GM19452 (cell line): ENCODE results near the gene ZNF829.

Experiments used
- ATAC-seq: cut with Tn5 transposase; IDR thresholded peaks from one replicate; pipeline ENCODE4 v1.9.1; 2021; ENCODE audit not compliant: unreplicated experiment

ZNF829 gene

DNA sequence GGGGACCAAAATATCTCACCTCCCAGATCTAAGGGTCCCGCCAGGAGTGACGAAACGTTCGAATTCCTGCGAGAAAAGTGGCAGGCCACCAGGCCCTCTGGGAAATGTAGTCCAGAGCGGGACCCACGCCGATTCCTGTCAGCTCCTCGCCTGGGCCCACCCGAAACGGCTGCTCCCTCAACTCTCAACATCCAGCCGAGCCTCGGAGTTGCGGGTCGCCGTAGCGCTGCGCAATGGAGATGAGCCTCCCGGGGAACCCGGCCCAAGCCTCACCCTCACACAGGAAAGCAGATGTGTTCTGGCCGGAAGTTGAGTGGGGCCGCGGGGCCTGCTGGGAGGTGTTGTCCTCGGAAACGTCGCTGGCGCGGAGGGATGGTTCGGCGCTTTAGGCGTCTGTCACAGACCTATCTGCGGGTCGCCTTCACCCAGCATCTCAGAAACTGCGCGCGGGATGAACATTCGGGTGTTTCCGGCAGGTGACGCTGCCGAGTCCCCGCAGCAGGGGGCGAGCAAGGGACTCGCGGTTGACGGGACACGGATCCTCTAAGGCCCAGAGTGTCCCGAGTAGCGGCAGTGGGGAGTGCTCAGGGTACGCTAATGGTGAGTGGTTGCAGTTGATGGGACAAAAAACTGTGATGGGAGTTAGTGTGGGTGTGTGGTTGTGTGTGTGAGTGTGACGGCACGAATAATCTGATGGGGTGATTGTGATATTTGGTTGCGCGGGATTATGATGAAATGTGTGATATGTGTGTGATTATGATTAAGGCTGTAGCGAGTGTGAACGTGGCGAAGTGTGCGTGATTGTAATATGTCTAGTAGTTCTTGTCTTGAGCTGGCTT, at the start of gene ZNF829, which contains the start of gene ZNF568:
TSS of gene ZNF829 (minus strand) at position 300 of the 839 bp plus-strand sequence. CDS start 1,124 bp downstream, outside the sequence.
TSS of gene ZNF568 (plus strand) at position 341 of the 839 bp plus-strand sequence. CDS start 6,439 bp downstream, outside the sequence.
- ATAC-seq, result peak; percentile 95

DNA sequence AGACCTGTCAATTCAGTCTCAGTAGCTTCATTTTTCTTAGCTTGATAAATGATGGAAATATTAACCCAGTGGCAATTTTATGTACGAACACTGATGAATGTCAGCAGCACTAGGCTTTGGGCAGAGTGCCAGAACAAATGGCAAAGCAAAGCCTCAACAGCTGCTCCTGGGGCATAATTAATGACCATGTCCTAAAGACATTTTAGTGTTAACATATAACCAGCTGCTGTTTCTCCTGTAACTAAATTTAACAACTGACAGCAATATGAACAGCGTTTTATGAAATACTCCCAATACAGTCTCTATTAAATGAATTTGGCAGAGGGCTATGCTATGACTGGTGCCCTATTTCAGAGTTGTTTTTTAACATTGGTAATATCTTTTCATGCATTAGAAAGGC, 47.2 kb upstream of the ZNF829 start:
- no peak for ATAC-seq

DNA sequence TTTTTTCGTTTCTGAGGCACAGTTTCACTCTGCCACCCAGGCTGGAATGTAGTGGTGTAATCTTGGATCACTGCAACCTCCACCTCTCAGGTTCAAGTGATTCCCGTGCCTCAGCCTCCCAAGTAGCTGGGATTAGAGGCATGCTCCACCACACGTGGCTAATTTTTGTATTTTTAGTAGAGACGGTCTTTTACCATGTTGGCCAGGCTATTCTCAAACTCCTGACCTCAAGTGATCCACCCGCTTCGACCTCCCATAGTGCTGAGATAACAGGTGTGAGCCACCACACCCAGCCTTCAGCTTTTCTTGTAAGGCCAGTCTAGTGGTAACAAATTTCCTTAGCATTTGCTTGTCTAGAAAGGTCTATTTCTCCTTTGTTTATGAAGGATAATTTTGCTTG, 46.3 kb upstream of the ZNF829 start:
- ATAC-seq, result no peak

DNA sequence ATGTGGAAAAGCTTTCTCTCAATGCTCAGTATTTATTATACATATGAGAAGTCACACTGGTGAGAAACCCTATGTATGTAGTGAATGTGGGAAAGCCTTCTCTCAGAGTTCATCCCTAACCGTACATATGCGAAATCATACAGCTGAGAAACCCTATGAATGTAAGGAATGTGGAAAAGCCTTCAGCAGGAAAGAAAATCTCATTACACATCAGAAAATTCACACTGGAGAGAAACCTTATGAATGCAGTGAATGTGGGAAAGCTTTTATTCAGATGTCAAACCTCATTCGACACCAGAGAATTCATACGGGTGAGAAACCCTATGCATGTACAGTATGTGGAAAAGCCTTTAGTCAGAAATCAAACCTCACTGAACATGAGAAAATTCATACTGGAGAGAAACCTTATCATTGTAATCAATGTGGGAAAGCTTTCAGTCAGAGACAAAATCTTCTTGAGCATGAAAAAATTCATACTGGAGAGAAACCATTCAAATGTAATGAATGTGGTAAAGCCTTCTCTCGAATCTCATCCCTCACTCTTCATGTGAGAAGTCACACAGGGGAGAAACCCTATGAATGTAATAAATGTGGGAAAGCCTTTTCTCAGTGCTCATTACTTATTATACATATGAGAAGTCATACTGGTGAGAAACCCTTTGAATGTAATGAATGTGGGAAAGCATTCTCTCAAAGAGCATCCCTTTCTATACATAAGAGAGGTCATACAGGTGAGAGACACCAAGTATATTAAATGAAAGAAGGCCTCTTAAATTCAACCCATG, 34.4 kb upstream of the ZNF829 start:
- no peak for ATAC-seq

DNA sequence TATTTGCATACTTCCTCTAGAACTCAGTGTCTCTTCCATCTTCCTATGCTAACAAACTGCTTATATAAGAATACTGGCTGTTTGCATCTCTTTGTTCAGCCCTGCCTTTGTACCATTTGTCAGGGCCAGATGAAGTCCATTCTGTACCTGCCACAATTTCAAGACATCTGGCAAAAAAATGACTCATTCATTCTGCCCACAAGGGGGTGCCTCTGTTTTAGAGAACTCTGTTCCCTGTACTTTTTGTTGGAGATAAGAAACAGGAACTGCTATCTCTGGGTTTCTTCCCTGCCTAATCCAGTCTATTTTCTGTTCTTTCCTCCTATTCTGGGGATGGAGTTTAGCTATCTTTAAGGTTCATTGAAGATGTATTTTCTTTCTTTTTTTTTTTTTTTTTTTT, 23.1 kb upstream of the ZNF829 start:
- no peak for ATAC-seq

DNA sequence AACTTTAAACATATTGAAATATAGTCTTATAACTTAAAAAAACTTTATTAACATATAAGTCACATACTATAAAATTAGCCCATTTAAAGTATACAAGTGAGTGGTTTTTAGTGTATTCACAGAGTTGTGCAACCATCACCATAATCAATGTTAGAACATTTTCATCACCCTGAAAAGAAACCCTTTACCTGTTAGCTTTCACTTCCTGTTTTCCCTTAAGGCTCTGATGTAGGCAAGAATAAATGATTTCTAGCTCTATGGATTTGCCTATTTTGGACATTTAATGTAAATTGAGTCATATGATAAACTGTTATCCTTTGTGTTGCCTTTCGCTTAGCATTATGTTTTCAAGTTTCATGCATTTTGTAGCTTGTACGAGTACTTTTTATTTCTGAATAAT, 15.6 kb upstream of the ZNF829 start:
- ATAC-seq, result no peak

DNA sequence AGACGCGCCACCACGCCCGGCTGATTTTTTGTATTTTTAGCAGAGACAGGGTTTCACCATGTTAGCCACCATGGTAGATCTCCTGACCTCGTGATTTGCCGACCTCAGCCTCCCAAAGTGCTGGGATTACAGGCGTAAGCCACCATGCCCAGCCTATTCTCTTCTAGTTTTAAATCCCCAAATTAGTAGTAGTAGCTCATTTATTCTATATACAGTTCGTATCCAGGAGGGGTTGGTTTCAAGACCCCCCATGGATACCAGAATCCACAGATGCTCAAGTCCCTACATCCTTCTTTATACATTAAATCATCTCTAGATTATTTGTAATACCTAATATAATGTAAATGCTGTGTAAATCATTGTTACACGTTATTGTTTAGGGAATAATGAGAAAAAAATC, 2.0 kb upstream of the ZNF829 start:
- ATAC-seq, result no peak

DNA sequence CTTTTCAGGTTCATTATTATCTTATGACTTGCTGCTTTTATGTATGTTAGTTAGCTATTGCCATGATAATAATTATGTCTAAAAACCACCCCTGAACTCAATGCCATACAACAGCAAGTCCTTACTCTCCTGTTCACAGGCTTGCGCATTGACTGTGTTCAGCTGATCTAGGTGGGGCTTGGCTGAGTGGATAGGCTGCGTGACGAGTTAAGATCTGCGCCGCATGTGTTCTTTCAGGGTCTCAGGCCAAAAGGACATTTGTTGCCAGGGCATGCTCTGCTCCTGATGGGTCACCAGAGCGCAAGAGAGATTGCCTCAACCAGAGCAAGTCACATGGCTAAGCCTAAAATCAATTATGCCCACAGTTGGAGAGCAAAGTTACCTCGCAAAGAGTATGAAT, 900 bp upstream of the ZNF829 start:
- no peak for ATAC-seq

DNA sequence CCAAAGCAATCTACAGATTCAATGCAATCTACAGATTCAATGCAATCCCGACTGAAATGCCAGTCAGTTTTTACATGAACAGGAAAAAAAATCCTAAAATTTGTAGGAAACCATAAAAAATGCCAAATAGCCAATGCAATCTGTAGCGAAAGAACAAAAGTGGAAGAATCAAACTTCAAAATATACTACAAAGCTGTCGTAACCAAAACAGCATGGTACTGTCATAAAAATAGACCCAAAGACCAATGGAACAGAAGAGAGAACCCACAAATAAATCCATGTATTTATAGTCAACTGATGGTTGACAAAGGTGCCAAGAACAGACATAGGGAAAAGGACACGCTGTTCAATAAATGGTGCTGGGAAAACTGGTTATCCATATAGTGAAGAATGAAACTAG, 17.7 kb downstream of the ZNF829 start:
- ATAC-seq, result no peak

DNA sequence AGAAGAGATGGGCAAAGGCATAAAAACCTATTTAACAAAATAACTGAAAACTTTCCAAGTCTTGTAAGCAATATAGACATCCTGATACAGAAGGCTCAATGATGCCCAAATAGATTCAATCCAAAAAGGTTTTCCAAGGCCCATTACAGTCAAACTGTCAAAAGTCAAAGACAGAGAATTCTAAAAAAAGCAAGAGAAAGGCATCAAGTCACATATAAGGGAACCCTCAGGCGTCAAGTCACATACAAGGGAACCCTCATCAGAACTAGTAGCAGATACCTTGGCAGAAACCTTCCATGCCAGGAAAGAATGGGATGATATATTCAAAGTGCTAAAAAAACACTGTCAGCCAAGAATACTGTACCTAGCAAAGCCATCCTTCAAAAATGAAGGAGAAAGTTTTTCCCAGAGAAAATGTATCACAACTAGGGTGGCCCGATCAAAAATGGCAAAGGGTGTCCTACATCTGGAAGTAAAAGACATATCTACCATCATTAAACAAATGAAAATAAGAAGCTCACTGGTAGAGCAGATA, 21.2 kb downstream of the ZNF829 start:
- ATAC-seq, result no peak

DNA sequence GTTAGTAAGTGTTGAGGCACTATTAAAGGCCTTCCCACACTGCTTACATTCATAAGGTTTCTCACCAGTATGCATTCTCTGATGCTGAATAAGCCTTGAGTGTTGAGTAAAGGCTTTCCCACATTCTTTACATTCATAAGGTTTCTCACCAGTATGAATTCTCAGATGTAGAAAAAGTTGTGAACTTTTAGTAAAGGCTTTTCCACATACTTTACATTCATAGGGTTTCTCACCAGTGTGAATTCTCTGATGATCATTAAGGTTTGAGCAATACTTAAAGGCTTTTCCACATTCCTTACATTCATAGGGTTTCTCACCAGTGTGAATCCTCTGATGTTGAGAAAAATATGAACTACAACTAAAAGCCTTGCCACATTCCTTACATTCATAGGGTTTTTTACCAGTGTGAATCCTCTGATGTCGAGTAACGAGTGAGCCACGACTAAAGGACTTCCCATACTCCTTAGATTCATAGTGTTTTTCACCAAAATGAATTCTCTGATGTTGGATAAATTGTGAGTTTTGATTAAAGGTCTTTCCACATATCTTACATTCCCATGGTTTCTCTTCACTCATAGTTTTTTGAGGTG, 24.2 kb downstream of the ZNF829 start:
- ATAC-seq, result no peak

DNA sequence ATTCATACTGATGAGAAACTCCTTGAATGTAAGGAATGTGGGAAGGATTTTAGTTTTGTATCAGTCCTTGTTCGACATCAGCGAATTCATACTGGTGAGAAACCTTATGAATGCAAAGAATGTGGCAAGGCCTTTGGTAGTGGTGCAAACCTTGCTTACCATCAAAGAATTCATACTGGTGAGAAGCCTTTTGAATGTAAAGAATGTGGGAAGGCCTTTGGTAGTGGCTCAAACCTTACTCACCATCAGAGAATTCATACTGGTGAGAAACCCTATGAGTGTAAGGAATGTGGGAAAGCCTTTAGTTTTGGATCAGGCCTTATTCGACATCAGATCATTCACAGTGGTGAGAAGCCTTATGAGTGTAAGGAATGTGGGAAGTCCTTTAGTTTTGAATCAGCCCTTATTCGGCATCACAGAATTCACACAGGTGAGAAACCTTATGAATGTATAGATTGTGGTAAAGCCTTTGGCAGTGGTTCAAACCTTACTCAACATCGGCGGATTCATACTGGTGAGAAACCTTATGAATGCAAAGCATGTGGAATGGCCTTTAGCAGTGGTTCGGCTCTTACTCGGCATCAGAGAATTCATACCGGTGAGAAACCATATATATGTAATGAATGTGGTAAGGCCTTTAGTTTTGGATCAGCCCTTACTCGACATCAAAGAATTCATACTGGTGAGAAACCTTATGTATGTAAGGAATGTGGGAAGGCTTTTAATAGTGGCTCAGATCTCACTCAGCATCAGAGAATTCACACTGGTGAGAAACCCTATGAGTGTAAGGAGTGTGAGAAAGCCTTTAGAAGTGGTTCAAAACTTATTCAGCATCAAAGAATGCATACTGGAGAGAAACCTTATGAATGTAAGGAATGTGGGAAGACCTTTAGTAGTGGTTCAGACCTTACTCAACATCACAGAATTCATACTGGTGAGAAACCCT, 38.8 kb downstream of the ZNF829 start:
- ATAC-seq, result no peak

DNA sequence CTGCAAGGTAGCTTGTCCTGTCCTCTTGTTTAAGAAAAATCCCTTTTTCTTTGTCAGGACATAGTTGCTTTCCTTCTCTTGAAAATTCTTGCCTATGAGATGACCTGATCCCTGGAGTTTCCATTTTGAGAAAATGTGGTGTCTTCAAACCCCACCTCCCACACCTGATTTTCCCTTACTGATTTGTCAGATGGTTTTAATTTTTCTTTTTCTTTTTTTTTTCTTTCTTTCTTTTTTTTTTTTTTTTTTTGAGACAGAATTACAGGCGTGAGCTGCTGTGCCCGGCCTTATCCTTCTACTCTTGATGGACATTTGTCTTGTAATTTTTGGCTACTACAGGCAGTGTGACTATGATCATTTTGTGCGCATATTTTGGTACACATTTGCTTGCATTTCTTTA, 64.2 kb downstream of the ZNF829 start:
- ATAC-seq, result no peak

DNA sequence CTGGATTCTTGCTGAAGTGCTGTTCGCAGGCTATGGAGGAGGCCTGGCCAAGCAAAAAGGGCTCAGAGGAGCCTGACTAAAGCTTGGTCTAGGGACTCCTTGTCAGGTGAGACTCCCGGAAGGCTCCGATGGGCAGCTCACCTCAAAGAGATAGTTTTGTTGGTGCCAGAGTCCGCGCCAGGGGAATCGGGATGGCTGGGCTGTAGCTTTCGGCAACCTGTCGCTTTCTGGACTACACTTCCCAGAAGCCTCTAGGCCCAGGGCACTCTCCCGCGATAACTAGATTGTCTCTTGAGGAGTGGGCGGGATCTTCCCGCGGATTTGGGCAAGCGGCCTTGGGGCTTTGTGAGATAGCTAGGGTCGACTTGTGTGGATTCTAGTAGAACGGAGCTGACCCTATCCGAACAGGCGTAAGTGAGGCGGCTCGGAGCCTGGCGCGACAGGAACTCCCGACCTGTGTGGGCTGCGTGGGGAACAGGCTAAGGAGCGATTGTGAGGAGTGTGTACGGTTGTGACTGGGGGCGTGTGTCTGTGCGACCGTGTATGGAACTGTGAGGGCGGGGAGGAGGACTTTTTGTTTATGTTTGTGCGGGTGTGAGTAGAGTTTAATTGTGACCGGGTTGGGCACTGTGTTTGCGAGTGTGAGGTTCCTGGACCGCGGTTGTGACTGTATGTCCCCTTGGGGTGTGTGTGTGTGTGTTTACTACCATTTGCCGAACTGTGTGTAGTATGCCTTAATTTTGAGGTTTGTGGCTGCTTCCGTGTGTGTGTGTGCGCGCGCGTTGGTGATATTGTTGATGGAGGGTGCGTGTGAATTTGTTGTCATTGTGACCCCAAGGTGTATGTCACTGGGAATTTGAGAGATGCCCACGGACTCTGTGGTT, 65.3 kb downstream of the ZNF829 start, which contains the start of gene ZNF345:
TSS of gene ZNF345 (plus strand) at position 318 of the 884 bp plus-strand sequence. CDS start 25,955 bp downstream, outside the sequence.
- peak; percentile 68 for ATAC-seq

DNA sequence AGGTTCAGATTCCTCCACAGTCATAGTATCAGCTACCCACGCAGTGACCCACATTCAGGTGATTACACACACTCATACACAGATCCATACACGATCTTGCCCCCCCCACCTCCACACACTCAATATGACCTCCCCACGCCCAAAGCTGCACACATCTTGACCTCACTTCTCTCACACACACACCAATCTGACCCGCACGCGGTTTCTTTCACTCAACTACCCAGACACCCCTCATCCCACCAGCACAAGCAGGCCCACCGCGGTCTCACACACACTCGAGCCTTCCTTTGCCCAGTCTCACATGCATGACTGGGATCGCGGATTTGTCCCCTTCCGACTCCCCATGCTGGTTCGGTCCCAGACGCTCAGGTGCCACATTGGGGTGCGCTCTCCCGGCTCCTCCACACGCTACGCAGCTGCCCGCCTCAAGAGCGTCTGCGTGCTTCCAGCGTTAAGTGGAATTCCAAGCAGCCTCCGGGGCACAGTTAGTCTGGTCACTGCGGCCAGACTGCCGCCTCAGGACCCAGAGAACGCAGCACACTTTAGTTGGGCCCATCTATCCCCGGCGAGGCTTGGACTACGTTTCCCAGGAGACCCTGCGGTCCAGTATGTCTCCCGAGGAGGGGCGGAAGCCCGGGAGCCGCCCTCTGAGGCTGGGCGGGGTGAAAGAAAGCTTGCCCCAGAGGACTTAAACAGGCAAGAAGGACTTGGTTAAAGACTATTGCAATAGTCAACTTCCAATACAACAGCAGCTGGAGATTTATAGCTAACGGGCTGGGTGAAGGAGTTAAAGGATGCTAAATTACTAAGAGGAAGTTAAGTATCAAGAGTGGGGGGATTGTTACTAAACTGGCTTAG, 66.2 kb downstream of the ZNF829 start:
- ATAC-seq, result peak; percentile 85

DNA sequence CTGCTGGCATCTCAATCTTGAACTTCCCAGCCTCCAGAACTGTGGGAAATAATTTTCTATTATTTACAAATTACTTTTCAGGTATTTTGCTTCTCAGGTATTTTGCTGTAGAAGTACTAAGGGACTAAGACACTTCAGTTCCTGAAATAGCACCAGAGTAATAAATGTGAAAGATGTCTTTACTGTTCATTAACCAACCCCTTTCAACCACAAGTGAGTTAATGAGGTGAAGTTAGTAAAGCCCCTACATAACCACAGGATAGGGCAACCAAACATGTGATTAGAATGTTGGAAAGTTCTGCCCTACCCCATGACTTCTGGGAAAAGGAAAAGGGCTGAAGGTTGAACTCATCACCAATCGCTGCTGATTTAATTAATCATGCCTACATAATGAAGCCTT, 68.1 kb downstream of the ZNF829 start:
- no peak for ATAC-seq

DNA sequence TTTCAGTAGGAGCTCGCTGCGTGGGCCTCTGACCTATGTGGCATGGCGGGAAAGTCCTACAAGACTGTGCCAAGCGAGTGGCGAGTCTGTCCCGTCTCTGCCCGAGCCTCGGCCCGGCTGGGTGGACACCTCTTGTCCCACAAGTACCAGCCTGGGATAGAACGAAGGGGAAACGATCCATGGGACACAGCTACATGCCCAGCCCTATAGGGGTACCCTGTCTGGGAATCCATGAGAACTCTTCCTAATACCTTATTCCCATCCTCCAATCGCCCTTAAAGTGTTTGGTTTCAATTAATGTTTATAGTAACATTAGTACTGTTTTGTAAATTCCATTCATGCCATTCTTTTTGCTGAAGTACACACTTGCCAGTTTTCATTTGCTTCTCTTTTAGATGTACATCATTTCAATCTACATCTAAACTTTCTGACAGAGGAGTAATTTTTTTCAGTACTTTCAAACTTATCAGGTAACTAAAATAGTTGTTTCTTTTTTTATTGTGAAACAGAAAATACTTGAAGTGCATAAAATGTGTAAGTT, 77.2 kb downstream of the ZNF829 start:
- ATAC-seq, result no peak
